GM10248 (cell line): Measurements from ENCODE around the gene COL6A3.

Experiments
- CTCF ChIA-PET: fragments of 300-600 bp; sonication (Branson Sonifier 250); formaldehyde crosslinking; extraction: SDS; loops from one replicate; lab custom pipeline; 2021; ENCODE audit warnings: antibody characterized with exemption; lab: Yijun Ruan, JAX
- POLR2A ChIA-PET: fragments of 350-650 bp; sonication (Branson Sonifier 250); formaldehyde crosslinking; extraction: SDS; loops from one replicate; lab custom pipeline; 2020; ENCODE audit warnings: antibody characterized with exemption; lab: Yijun Ruan, JAX
- DNase-seq: peaks from one replicate; pipeline ENCODE4 v3.0.0; 2012; ENCODE audit errors: extremely low spot score
- CTCF ChIP-seq: IDR thresholded peaks from 2 replicates; pipeline ENCODE4 v1.5.1; 2012; ENCODE audit warnings: mild to moderate bottlenecking, low read depth; ENCODE audit errors: extremely low read depth, missing control alignments, control extremely low read depth

The COL6A3 gene

GRCh38 chr2:237371856-237372255, 42.1 kb downstream of the COL6A3 start:
- ChIA-PET POLR2A (no interaction called here), CTCF (no interaction called here)
- TF ChIP-seq CTCF: no peak
- no peak for DNase-seq

- ChIA-PET CTCF (interaction anchor here (1.0 to 1.1 kb wide), 2 partner anchors 9 to 55 kb away, joined by 3 read pairs; no protein-coding TSS in a partner anchor), POLR2A (no interaction called here)
- DNase-seq: no peak
- no peak for TF ChIP-seq CTCF
Observed at GRCh38 chr2:237365671-237366070, 48.3 kb downstream of the COL6A3 start.

- DNase-seq: no peak
- TF ChIP-seq CTCF: no peak
- ChIA-PET POLR2A (no interaction called here), CTCF (no interaction called here)
Observed at GRCh38 chr2:237364655-237365054, 49.3 kb downstream of the COL6A3 start.

- POLR2A ChIA-PET: no interaction called here
- TF ChIP-seq CTCF: no peak
- CTCF ChIA-PET: no interaction called here
- DNase-seq: no peak
Observed at GRCh38 chr2:237361194-237362004, 52.6 kb downstream of the COL6A3 start.

GRCh38 chr2:237359894-237360780, 53.8 kb downstream of the COL6A3 start:
- no peak for DNase-seq
- no peak for TF ChIP-seq CTCF
- ChIA-PET CTCF (no interaction called here), POLR2A (no interaction called here)

- CTCF ChIA-PET: no interaction called here
- no peak for TF ChIP-seq CTCF
Observed at GRCh38 chr2:237359518-237359840, 54.5 kb downstream of the COL6A3 start.

More at GRCh38 chr2:237359518-237359840, 54.5 kb downstream of the COL6A3 start:
- no peak for DNase-seq
- POLR2A ChIA-PET: no interaction called here
